IMR-90 (cell line): ENCODE data around the gene CAPN5.

Experiments
- BHLHE40 ChIP-seq: fragments of 150-350 bp; IDR thresholded peaks from 2 replicates; pipeline ENCODE4 v1.6.1; 2016; ENCODE audit warnings: mild to moderate bottlenecking, low read depth, low read length
- CTCF ChIP-seq: conservative IDR thresholded peaks from 2 replicates; pipeline ENCODE4 v1.5.1; 2012; ENCODE audit warnings: mild to moderate bottlenecking, low read depth, low read length, improper control_type of control experiment
- FOS ChIP-seq: fragments of 150-350 bp; IDR thresholded peaks from 2 replicates; pipeline ENCODE4 v1.6.1; 2016; ENCODE audit warnings: low read depth, low read length

- TF ChIP-seq CTCF (no peak), BHLHE40 (no peak), FOS (no peak)
These were observed 25.9 kb upstream of the CAPN5 start for GRCh38 chr11:77040889-77041288.
